ENCODE data around the gene SHMT2.

The SHMT2 gene

DNA sequence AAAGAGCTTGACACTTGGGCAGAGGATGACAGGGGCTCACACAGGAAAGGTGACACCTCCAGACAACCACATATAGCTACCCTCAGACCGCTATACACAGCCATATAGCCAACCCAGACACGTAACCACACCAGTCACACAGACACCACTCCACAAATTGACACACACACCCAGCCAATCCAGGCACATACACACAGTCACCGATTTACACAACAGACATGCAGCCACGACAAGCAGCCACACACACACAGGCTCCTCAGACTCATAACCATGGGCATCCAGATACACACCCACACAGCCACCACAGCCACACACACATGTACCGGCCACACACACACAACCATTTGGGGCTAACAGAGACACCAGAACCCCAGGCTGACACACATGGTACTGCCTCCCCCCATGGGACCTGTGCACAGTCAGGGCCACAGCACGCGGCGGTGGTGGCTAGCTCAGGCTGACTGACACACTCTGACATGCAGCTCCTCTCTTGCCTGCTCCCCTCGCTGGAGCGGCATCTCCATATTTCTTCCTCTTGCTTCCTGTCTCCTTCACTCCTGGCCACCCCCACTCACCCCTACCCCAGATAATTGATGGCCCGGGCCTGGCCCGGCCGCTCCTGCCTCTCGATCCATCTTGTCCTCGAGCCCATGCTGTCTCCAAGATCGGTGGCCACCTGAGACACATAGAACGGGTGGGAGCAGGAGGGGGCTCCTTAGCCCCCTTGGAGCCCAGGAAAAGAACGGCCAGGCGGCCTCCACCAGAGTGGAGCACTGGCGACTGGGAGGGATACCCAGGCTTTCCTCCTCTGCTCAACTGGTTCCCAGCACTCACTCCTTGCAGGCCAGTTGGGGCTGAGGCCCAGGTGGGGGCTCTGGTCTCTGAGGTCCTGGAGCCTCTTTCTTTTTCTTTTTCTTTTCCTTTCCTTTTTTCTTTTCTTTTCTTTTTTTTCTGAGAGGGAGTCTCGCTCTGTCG, 6.0 kb upstream of the SHMT2 start:
- Histone ChIP-seq H3K36me3 (ENCODE audit: insufficient read depth, low read length) (no peaks in the 10 kb centered on the region), H3K9ac (ENCODE audit: insufficient read length) (no peak overlapping the region), H3K4me3 (no peak overlapping the region), H3K27ac (no peak overlapping the region), H3K9me3 (ENCODE audit: low read depth, low read length) (no peaks in the 10 kb centered on the region)
- TF ChIP-seq POLR2AphosphoS5 (IDR thresholded peaks at IDR 0.05; ENCODE audit: borderline replicate concordance, low read depth, low read length) (no peak), EZH2 (IDR thresholded peaks at IDR 0.05) (no peak), FOXP2 (optimal IDR thresholded peaks at IDR 0.05; ENCODE audit: control extremely low read depth, extremely low read length, insufficient read depth) (no peak)
- DNase-seq (ENCODE audit: low read depth, low spot score) = no peak

DNA sequence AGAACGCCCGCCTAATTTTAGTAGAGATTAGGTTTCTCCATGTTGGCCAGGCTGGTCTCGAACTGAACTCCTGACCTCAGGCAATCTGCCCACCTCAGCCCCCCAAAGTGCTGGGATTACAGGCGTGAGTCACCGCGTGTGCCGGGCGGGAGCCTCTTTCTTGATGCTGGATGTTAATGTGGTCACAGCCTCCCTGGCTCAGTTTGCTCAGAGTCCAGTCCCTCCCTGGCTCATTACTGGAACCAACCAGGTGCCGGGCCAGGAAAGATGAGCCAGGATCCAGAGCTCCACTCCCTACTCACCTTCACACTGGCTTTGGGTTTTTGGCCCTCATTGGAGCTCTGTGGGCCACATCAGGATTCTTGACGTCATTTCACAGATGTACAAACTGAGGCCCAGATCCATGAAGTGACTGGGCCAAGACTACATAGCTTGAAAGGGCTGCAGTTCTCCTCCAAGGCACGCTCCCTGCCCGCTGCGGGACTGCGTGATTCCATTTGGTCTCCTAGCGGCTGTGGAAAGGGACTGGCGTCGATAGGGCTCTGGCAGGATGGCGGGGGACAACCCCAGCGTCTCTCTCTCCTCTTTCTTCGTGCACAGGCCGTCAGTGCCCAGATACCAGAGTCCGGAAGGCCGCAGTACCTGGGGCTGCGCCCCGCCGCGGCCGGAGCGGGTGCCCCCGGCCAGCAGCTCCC, 5.1 kb upstream of the SHMT2 start:
- H3K4me3 ChIP-seq = no peak overlapping the region
- H3K27ac ChIP-seq = no peak overlapping the region
- TF ChIP-seq POLR2AphosphoS5 (IDR thresholded peaks at IDR 0.05; ENCODE audit: borderline replicate concordance, low read depth, low read length) (no peak), EZH2 (IDR thresholded peaks at IDR 0.05) (no peak), FOXP2 (optimal IDR thresholded peaks at IDR 0.05; ENCODE audit: control extremely low read depth, extremely low read length, insufficient read depth) (no peak)
- H3K36me3 ChIP-seq (ENCODE audit: insufficient read depth, low read length) = no peaks in the 10 kb centered on the region
- H3K9me3 ChIP-seq (ENCODE audit: low read depth, low read length) = no peaks in the 10 kb centered on the region
- H3K9ac ChIP-seq (ENCODE audit: insufficient read length) = no peak overlapping the region
- DNase-seq (ENCODE audit: low read depth, low spot score) = no peak

DNA sequence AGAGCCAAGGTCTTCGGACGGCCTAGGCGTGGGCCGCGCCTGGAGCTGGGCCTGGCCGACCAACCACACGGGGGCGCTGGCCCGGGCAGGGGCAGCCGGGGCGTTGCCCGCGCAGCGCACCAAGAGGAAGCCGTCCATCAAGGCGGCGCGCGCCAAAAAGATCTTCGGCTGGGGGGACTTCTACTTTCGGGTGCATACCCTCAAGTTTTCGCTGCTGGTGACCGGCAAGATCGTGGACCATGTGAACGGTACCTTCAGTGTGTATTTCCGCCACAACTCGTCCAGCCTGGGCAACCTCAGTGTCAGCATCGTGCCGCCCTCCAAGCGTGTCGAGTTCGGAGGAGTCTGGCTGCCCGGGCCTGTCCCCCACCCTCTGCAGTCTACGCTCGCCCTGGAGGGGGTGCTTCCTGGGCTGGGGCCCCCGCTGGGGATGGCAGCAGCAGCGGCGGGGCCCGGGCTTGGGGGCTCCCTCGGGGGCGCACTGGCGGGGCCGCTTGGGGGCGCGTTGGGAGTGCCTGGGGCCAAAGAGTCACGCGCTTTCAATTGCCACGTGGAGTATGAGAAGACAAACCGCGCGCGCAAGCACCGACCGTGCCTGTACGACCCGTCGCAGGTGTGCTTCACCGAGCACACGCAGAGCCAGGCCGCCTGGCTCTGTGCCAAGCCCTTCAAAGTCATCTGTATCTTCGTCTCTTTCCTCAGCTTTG, 4.4 kb upstream of the SHMT2 start:
- no peak overlapping the region for H3K4me3 ChIP-seq
- H3K9me3 ChIP-seq (ENCODE audit: low read depth, low read length) = no peaks in the 10 kb centered on the region
- H3K36me3 ChIP-seq (ENCODE audit: insufficient read depth, low read length) = no peaks in the 10 kb centered on the region
- no peak overlapping the region for H3K9ac ChIP-seq (ENCODE audit: insufficient read length)
- H3K27ac ChIP-seq = no peak overlapping the region
- TF ChIP-seq FOXP2 (optimal IDR thresholded peaks at IDR 0.05; ENCODE audit: control extremely low read depth, extremely low read length, insufficient read depth) (no peak), EZH2 (IDR thresholded peaks at IDR 0.05) (no peak), POLR2AphosphoS5 (IDR thresholded peaks at IDR 0.05; ENCODE audit: borderline replicate concordance, low read depth, low read length) (no peak)
- DNase-seq (ENCODE audit: low read depth, low spot score) = no peak

DNA sequence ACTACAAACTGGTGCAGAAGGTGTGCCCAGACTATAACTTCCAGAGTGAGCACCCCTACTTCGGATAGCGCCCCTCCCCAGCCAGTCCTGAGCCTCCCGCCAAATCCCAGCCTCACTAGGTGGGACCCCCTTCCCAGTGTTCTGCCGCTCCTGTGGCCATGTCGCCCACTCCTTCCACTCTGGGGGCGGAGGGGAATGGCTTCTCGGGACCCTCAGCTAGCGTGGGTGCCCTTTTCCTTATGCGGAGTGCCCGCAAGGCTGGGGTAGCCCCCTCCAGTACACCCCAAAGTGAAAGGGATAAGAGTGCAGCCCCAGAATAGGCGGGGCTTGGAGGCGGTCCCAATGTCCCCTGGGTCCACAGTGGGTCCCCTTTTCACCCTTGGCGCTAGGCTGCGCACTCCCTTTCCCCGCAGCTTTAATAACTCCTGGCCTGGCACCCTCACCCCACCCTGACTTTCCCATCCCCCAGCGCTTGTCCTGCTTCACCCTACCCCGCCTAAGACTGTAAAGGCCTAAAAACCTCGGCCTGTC, 3.8 kb upstream of the SHMT2 start:
- H3K4me3 ChIP-seq = no peak overlapping the region
- no peaks in the 10 kb centered on the region for H3K9me3 ChIP-seq (ENCODE audit: low read depth, low read length)
- H3K27ac ChIP-seq = no peak overlapping the region
- DNase-seq (ENCODE audit: low read depth, low spot score) = no peak
- no peak overlapping the region for H3K9ac ChIP-seq (ENCODE audit: insufficient read length)
- no peak for TF ChIP-seq FOXP2 (optimal IDR thresholded peaks at IDR 0.05; ENCODE audit: control extremely low read depth, extremely low read length, insufficient read depth)
- no peak for TF ChIP-seq POLR2AphosphoS5 (IDR thresholded peaks at IDR 0.05; ENCODE audit: borderline replicate concordance, low read depth, low read length)
- no peak for TF ChIP-seq EZH2 (IDR thresholded peaks at IDR 0.05)
- peaks cover 1% of the 10 kb centered on the region; the same call in 1 of the 2 replicates for H3K36me3 ChIP-seq (ENCODE audit: insufficient read depth, low read length)

DNA sequence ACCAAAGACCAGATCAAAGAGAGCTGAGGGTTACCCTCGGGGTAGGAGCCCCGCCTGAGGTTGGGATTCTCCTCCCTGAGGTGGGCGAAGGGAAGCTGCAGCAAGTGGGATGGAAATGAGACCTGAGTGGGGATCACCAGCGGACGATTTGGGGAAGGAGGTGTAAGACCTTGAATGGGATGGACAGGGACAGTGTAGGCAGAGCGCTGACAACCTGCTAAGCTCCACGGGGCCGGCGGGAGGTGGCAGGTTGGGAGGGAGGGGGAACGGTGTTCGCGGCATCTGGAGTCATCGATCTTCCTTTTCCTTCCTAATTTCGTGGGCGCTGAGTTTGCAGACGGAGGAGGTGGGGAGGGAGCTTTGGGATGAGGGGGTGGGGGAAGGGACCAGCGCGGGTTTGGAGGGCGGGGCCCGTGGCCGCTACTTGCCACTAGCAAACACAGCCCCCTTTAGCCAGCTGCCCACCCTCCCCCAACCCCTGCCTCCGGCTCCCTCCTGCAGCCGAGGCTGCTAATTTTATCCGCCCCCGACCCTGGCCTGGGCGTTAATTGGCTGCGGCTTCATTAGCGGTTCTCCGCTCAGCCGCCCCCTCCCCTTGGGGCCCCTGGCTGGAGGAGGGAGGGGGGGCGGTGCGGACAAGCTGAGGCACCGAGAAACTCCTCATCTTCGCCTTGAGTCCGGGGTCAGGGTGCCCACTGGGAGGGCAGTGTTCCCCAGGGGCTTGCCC, 2.8 kb upstream of the SHMT2 start:
- Histone ChIP-seq H3K4me3 (no peak overlapping the region), H3K9me3 (ENCODE audit: low read depth, low read length) (no peaks in the 10 kb centered on the region), H3K36me3 (ENCODE audit: insufficient read depth, low read length) (peaks cover 11% of the 10 kb centered on the region), H3K27ac (0 out of 2 replicates have a peak overlapping the region, but pooled peaks have one; percentile 31), H3K9ac (ENCODE audit: insufficient read length) (no peak overlapping the region)
- TF ChIP-seq POLR2AphosphoS5 (IDR thresholded peaks at IDR 0.05; ENCODE audit: borderline replicate concordance, low read depth, low read length) (no peak), EZH2 (IDR thresholded peaks at IDR 0.05) (no peak), FOXP2 (optimal IDR thresholded peaks at IDR 0.05; ENCODE audit: control extremely low read depth, extremely low read length, insufficient read depth) (no peak)
- DNase-seq (ENCODE audit: low read depth, low spot score) = no peak

DNA sequence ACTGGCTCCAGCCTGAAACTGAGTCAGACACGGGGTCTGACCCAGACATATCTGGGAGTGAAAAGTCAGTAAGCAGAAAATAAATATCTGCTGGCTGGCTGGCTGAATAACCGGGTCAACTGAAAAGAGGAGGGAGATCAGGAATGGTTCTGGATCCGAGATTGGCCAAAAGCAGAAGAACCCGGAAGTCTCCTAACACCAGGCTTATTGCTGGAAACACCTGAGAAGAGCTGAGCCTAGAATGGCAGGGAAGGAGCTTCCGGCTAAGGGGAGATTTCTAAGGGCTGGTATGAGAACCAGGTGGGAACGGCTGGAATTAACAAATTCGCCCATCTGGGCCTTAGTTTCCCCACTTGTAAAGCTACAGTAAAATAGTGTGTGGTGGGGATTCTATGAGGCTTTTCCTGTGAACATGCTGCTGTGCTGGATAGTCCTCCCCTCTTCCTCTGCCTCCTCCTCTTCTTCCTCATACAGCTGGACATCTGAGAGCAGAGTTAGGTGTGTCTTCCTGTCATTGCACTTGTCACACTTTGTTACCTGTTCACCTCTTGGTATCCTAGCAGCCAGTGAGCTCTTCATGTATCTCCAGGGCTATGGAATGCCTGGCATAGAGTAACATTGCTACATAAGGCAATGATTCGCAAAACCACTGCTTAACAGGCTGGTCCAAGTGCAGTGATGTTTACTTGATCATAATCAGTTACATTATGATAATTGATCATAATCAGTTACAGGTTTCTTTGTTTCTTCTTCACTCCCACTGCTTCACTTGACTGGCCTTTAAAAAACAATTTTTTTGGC, 2.0 kb upstream of the SHMT2 start:
- no peak for TF ChIP-seq FOXP2 (optimal IDR thresholded peaks at IDR 0.05; ENCODE audit: control extremely low read depth, extremely low read length, insufficient read depth)
- no peak for TF ChIP-seq POLR2AphosphoS5 (IDR thresholded peaks at IDR 0.05; ENCODE audit: borderline replicate concordance, low read depth, low read length)
- no peak for TF ChIP-seq EZH2 (IDR thresholded peaks at IDR 0.05)
- Histone ChIP-seq H3K9ac (ENCODE audit: insufficient read length) (no peak overlapping the region), H3K9me3 (ENCODE audit: low read depth, low read length) (no peaks in the 10 kb centered on the region), H3K36me3 (ENCODE audit: insufficient read depth, low read length) (peaks cover 19% of the 10 kb centered on the region), H3K27ac (no peak overlapping the region), H3K4me3 (no peak overlapping the region)
- DNase-seq (ENCODE audit: low read depth, low spot score) = no peak

All from SK-N-MC (cell line).